Testis (tissue), 2 donors: ENCODE data around the gene TRIM63.

Experiments
- CTCF ChIP-seq, 3 experiments: fragments of 450-650 bp in 2 of 3; fragments of 200-600 bp in 1 of 3; sonication (generic) in 1 of 3; IDR thresholded peaks; one replicate each; pipeline ENCODE4 v1.5.1; 2016 to 2019; ENCODE audit warnings: antibody characterized with exemption in 3 of 3, mild to moderate bottlenecking in 2 of 3, moderate library complexity in 1 of 3
- POLR2A ChIP-seq: fragments of 450-650 bp; IDR thresholded peaks from one replicate; pipeline ENCODE4 v1.6.1; 2017; ENCODE audit warnings: antibody characterized with exemption, mild to moderate bottlenecking, moderate library complexity

DNA sequence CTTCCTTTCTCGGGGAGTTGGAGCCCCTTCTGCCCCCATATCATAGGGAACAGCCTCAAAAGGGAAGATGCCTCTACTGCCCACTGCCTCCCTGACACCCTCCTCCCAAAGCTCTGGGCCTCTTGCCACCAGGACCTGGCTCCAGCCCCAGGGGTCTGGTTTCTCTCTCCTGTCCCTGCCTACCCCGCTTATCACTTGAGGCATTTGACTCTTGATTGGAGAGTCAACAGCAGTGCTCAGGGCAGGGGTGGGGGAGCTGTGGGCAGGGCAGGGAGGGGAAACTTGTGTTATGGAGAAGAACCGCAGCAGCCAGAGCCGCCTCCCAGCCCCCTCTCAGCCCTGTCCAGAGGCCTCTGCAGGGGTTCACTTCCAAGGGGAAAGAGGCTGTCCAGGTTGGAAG lies 573 bp downstream of the TRIM63 start:
- TF ChIP-seq CTCF (IDR thresholded peaks at IDR 0.05): no peak
- no peak for TF ChIP-seq POLR2A
